Hematopoietic multipotent progenitor cell treated with erythropoietin and hydrocortisone succinate and interleukin-3 and kit ligand, for 6 days (in vitro differentiated cells): ENCODE results near the gene PITX2.

Experiments used
- DNase-seq: peaks from one replicate; pipeline ENCODE4 v3.0.0-alpha.2; 2015

The PITX2 gene

DNA sequence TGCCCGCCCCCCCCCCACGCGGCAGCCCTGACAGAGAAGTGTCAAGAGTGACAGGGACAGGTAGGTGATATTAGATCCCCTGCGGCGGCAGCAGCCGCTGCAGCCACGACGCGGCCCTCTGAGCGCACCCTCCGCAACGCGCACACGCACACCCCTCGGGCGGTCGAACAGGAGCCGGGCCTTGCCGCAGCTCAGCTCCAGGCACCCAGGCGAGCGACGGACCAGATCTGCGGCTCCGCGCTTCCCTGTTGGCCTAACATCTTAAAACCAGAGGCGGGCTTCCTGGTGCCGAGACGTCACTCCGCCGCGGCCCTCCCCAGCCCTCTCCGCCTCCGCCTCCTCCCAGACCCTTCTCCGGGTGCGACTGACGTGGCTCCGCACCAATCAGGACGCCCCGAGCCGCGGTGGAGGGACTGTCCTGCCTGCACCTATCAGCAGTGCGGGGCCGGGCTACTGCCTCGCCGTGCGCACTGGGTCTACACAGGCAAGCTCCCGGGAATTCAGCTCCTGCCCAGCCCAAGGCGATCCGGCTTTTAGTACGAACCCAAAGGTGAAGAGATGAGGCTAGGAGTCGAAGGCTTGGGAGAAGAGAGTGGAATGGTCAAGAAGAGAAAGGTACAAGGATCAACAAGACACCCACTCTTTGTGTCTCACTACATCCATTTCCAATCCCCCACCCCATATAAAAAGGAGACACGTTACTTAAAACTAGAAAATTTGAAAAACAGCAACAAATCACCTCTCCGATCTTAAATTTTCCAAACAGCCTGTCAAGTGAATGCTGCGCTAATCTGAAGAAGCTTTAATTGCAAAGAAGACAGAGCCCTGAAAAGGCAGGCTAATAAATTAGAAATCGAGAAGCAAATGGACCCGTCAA, at the start of gene PITX2:
Gene PITX2 (minus strand): TSS at position 237 of the 877 bp plus-strand sequence. CDS start 617 bp downstream, outside the sequence.
- peak; percentile 35 for DNase-seq

DNA sequence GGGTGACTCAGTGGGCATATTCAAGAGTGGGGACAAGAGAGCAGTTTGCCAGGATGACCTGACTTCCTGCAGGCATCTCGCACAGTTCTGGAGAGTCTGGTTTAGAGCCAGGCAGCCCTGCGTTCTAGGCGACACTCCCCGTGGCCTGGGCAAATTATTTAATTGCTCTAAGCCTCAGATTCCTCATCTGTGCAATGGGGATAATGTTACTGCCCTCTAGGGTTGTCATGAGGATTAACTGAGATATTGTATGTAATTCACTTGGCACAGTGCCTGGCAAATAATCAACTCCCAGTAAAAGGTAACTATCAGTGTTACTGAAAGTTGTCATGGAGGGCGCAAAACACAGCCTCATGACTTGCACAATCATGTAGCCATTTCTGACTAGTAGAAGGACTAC, 48.8 kb upstream of the PITX2 start:
- DNase-seq, result no peak

DNA sequence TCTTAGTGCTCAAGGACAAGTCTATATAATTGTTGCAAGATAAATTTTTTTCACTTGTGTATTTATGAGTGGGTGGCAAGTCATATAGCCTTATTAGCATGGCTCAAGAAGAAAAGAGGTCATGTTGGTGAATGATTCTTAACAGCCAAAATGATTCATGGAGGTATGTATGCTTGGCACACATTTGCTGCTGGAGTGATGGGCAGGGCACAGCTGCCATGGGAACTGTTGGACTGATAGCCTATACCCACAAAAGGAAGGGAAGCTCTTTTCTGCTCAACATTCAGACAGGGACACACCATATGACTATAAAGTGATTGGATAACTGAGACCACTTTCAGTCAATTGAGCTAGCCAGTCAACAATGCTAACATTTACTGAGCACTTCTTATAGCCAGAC, 46.8 kb upstream of the PITX2 start:
- no peak for DNase-seq

DNA sequence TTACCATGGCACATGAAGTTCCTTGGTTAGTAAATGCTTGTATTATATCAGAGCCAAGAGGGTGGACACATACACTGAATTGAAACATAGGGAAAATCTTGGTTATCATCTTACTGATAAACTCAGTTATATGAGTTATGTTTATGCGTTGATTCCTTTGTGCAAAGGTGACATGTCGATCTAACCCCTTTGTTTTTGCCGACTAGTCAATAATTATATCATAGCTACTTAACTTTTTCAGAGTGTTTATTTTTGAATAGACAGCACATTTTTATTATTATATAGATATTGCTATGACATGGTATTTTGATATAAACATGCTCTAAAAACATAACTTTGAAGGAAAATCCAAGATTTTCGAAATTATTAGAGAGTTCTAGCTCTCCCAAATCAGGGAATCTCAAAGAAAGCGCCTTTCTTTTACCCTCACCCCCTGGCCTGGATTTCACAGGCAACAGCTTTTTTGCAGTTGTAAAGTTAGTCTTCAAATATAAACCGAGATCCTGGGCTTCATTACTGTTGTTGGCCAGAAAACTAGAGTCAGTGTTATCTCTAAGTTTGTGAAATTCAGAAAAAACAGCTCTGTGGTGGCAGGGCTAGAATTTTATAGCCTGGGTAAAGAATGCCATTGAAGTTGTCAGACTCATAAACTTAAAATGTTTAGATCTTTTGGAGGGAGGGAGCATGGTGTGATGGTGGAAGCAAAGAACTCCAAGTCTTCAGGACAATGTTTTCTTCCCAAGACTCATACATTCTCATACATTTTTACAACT, 45.8 kb upstream of the PITX2 start:
- DNase-seq, result no peak

DNA sequence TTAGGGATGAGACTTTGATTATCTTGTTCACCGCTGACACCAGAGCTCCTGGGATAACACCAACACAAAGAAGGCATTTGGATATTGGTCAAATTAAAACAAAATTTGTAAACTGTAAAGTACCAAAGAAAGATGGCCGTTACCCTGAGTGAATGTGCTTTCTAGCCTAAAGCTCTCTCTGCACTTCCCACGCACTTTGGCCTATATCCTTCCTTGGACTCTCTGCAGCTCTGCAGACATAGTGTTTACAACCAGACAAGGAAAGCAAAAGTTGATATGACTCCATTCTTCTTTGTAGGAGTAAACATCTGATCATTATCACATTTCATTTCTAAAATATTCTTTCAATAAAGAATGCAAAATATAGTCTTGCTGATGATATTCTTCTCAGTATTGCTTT, 44.8 kb upstream of the PITX2 start:
- DNase-seq, result no peak

DNA sequence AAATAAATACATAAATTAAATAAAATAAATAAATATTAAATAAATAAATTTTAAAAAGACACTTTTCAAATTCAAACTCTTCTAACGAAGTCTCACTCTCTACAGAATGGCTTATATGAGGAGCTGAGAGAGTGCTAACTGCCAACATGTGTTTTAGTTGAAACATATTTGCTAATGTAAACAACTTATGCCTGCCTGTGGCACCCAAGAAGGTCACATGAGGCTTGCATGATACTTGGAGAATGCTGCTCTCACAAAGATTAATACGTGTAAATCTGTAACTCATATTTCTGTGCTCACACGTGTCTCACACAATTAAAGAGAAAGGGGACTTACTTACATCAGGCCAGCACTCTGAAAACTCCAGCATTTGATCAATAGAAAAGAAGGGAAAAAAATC, 43.2 kb upstream of the PITX2 start:
- DNase-seq, result no peak

DNA sequence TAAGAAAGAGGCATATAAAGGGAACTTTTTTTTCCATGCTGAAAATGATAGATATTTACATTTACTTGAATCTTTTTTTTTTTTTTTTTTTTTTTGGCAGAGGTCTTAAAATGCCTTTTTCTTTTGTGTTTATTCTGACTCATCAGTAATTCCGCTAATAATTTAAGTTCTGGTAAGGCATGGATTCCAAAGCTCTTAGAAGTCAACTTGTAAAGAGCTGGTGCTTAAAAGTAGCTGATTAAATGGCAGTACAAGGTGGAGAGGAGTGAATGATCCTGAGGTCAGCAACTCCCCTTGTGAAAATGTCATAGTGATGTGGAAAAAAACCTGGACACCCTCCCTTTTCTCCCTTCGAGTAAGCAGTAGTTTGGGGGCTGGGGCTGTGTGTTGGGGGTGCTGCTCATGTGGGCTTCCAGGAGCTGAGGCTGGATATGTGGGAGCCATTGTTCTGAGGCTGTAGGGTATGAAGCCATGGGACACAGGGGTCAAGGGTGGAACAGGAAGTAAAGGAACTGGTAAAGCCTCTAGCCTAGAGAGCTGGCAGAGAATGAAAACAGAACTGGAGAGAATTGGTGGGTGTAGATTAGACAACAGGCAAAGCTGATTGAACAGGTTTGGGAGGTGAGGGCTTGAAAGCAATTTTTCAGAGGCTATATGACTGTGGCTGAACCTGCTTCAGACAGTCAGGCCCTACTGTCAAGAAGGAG, 41.0 kb upstream of the PITX2 start:
- DNase-seq, result no peak

DNA sequence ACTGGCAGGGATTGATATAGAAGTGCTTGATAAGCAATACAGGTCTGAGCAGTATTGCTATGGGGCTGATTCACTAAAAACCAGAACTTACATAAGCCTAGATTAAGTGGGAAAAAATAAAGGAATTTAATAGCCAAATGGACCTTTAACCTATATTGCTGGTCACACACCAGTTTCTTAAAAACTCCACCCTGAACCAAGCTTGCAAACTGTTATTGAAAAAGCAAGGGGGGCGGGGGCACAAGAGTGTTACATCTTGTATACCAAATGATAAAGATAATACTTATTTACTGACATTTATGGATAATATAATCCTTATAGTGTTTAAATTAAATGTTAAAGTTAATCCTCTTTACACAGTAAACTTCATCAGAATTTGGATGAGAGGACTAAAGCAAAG, 40.3 kb upstream of the PITX2 start:
- DNase-seq, result no peak

DNA sequence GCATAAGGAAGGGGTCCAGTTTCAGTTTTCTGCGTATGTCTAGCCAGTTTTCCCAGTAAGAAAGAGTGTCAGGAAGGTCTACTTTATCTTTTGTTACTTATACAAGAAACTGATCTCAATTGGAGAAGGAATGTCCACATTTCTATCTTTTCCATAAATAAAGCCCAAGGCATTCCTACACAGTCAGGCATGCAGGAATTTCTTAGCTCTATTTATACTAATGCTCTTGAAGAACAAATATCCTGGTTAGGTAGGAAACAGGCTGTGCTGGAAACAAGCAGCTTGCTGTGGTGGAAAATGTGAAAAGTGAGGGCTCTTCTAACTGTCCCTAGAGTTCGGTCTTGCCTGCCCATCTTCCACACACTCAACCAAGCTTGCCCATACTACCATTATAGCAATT, 37.9 kb upstream of the PITX2 start:
- DNase-seq, result no peak

DNA sequence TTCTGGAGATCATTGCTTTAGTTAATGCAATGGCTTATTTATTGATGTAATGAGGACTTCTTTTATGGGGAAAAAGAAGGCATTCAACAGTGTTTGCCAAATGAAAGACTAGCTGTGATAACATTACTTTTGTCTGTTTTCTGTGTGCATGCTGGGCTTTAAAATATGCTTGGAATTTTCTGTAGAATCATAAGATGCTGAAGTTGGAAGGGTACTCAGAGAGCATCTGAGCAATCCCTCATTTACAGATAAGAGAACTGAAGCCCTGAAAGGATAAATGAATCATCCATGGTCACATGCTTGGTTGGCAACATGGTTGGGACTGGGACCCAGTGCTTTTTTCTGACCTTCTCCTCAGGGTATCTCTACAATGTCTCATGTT, 31.4 kb upstream of the PITX2 start:
- DNase-seq, result no peak

DNA sequence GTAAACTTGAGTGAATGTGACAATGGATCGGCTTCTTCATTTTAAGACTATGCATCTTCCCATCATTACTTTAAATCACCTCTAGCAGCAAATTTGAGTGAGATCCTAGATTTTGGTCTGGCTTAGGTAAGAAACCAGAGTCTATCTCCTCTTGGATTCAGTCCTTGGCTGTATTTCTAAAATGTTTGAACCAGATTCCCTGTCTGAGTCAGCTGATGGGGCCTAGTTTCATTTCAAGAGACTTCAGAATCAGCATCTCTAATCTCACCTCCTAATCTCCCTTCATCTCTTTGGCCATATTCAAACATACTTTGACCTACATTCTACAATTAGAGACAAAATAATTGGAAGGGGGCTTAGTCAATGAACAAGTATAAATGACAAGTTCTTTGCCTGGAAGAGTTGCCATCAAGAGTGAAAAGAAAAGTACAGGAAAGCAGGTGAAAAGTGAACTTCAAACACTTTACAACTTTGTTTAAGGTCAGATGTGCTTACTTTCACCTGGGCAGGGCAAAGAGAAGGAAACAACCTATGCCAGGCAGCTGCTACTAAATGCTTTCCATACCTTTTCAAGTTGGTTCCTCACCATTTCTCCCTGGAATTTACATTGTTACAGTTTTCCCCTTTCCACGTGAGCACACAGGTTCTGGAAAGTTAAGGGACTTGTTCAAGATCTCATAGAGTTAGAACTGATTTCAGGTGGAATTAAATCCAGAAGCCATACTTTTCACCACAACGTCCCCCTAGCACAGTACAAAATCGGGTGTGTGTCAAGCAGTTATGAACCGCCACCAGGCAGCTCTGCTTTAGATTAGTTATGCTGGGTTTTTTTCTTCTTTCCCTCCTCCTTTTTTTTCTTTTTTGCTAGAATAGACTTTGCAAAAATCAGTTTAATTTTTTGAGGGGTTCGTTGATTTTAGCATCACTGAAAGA, 30.7 kb upstream of the PITX2 start:
- DNase-seq, result no peak

DNA sequence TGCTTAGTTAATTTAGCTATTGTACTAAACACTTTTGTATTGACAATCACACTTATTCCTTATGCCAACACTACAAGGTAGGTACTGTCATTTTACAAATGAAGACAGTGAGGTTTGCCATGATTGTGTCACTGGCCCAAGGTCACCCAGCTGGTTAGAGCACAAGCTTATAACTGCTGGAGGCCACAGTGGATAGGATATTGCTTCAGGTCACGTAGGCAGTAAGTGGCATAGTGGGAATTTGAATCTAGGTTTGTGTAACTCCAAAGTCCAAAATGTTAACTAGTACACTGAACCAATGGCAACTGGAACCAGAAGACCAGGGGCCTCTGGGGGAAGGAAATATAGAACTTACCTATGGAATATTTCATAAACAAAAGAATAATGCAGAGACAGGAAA, 21.1 kb upstream of the PITX2 start:
- DNase-seq, result no peak

DNA sequence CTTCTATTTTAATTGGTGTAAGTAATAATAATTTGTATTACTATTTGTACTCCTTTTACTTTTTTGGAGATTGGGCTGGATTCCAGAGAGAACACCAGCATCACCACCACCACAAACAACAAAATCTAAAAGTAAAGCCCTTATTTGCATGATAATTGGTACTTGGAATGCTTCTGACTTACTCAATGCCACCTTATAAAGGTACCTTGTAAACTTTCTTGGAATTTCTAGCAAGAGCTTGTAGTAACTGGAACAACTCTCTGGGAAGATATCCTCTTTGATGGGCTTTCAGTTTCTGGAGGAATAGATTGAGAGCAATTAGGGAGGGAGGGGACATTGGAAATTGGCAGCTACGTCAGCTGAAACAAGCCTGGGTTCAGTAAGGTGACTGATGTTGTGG, 20.2 kb upstream of the PITX2 start:
- no peak for DNase-seq

DNA sequence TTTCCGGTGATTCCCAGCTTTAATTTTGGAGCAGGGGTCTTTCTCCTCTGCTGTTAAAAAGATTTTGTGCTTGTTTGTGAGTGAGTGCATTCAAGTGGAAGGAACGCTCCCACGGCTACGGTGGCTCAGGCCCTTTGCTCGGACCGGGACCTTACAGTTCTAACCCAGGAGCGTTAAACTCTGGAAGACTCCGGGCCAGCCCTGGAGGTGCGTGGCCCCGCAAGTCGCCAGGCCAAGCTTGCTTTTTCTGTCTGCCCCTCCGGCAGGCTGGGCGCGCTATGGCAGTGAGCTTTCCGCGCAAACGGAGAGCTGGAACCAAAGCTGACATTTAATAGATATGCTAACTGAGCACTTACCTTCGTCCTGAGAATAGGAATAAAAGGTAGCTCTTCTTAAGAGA, 18.3 kb upstream of the PITX2 start:
- no peak for DNase-seq

DNA sequence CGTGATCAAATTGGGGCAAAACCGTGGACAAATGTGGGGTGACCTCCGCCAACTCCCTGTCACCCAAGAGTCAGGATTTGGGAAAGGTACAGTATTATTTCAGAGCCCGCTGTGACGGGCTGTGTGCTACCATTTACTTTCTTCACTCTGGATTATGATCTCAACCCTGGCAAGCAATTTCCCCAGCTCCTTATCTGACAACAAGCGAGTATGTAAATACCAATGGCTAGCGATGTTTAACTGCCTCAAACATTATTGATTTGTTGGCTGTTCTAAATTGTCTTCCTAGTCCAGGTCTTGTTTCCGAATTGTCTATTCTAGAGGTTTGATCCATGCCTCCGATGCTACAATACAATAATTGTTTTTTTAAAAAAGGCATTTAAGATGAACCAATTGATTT, 17.7 kb upstream of the PITX2 start:
- no peak for DNase-seq

DNA sequence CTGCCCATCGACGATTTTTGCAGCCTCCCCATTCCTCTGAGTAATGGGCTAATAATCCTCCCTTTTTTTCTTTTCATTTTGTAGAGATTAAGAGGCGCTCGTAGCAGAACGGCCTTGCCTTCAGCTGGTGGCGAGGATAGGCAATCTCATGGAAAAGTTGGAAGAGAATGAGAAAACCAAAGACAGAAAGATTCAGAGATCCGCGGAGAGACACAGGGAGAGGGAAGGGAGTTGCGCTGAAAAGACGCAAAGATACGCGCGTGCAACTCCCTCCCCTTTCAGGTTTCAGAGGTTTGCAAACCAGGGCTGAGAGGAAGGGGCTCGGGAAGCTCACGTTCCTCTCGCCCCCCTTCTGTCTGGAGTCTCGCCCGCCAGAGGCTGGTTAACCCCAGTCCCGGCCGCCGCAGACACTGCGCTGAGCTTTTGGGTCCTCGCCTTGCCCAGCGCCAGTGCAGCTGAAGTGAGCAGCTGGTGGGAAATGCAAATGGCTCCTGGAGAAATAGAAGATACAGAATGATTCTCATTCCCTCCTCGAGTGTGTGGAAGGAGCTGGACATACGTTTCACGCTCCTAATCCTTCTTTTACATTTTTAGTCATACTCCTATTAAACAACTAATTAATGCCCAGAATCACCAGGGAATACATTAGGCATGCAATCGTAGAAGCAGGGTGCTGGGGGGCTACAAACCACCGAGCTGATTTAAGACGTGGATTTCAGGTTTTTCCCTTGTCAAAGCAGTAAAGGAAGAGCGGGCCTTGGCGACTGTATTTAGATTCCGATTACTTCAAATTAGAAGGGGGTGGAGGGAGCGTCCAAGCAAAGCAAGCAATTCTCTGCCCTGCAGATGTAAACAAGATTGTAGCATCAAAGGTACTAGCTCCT, 16.6 kb upstream of the PITX2 start:
- no peak for DNase-seq

DNA sequence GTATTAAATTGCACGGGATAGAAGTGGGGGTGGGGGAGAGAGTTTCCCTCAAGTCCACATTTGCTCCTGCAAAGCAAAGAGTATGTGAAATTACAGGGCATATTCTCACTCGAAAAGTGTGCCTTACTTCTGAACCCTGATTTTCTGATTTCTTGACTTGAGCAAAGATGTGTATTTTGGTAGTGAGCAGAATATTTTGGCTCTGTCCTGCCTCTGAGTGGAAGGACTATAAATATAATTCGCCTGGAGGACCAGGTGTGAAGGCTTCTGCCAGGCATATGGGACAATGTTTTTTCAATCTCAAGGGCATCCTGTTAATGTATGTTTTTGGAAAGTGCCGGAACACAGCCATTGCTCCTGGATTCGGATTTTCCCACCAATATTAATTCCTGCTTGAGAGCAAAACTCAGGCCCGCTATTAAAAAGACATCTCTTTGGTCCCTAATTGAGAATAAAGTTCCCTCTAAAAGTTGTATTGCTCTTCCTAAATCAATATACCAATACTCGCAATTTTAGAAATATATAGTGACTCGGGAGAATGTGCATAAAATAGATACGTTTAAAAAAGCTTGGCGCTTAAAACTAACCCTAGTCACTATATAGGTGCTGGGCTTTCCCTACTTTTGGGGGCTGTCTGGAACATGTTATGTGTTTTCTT, 15.3 kb upstream of the PITX2 start:
- DNase-seq, result no peak

DNA sequence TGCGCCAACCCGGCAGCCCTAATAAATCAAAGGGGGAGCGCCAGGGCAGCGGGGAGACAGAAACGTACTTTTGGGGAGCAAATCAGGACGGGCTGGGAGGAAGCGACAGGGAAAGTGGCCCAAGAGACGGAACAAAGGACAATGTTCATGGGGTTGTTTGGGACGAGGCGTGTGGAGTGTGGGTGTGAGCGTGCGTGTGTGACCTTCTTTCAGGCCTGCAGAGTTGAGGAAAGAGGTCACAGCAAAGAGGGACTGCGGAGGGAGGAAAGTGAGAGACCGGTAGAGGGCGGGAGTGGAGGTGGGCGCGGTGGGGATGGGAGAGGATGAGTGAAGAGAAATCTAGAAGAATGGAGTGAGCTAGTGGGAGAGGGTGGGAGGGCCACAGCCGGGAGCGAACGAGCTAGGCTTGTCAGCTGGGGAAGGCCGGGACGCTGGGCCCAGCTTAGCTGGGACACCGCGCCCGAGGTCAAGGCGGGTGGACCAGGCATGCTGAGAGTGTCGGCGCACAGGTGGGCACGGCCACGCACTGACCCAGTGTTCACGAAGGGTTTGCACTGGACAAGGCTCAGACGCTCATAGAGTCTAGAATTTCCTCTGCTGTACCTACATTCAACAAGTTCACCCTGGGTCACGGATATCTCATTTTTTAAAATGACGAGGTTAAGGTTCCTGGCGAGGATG, 14.7 kb upstream of the PITX2 start:
- no peak for DNase-seq

DNA sequence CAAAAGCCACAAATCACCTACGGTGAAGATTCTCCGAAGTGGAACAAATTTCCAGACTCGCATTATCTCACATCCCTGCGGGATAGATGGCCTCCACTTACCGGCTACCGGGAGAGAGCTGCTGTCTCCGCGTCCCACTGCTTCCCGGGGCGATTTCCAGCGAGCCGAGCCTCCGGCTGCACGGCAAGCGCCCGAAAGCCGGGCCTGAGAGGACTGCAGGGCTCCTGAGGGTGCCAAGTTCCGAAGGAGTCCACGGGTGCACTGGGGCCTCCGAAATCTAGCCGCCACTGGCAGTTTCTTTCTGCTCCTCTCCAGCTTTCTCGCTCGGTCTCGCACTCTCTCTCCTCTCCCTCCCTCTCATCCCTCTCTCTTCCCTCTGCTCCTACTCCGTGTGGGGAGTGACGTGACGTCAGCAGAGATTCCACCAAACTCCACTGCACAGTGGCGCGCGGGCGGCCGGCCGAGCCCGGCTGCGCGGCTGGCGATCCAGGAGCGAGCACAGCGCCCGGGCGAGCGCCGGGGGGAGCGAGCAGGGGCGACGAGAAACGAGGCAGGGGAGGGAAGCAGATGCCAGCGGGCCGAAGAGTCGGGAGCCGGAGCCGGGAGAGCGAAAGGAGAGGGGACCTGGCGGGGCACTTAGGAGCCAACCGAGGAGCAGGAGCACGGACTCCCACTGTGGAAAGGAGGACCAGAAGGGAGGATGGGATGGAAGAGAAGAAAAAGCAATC, 14.0 kb upstream of the PITX2 start:
- no peak for DNase-seq
